Retinal pigment epithelial cell (primary cell): ENCODE results near the gene MRRF.

Source experiments
- DNase-seq: peaks from one replicate; pipeline ENCODE4 v3.0.0-alpha.2; 2010; ENCODE audit warnings: low read depth
- H3K4me3 ChIP-seq: 2 replicates; pipeline ENCODE4 v1.5.1; 2011; ENCODE audit warnings: mild to moderate bottlenecking, low read length, control low read depth, moderate library complexity
- CTCF ChIP-seq: conservative IDR thresholded peaks from 2 replicates; pipeline ENCODE4 v1.5.1; 2011; ENCODE audit warnings: low read depth, low read length, control low read depth, inconsistent platforms

Gene MRRF

GRCh38 chr9:122277285-122277897, 12.7 kb downstream of the MRRF start:
- no peak for TF ChIP-seq CTCF
- no peak for DNase-seq
- H3K4me3 ChIP-seq: no peak overlapping the region

DNA sequence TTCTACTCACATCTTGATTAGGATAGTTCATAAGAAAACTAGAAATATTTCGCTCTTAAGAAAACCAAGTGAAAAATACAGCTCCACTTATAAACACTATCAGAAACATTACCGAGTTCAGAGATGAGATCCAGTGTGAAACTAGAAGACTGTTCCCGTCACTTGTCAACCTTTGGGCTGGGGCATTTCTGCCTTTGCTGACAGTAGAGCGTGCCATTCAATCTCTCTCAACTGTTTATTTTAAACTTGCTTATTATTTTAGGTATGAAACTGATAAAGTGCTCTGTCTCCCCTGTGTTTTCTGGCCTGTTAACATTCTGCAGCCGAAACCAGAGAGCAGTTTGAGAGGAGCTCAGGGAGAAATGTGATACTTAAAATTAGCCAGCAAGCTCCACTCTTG, 16.7 kb downstream of the MRRF start:
- DNase-seq: no peak
- no peak for TF ChIP-seq CTCF
- no peak overlapping the region for H3K4me3 ChIP-seq

GRCh38 chr9:122286764-122287163, 22.1 kb downstream of the MRRF start:
- no peak for TF ChIP-seq CTCF
- DNase-seq: no peak
- H3K4me3 ChIP-seq: no peak overlapping the region

GRCh38 chr9:122287214-122287720, 22.6 kb downstream of the MRRF start:
- no peak overlapping the region for H3K4me3 ChIP-seq
- TF ChIP-seq CTCF: no peak
- DNase-seq: no peak

GRCh38 chr9:122291458-122291857, 26.8 kb downstream of the MRRF start:
- no peak for TF ChIP-seq CTCF
- DNase-seq: no peak

GRCh38 chr9:122294531-122294930, 29.8 kb downstream of the MRRF start:
- TF ChIP-seq CTCF: no peak
- DNase-seq: no peak
- no peak overlapping the region for H3K4me3 ChIP-seq

More at GRCh38 chr9:122291458-122291857, 26.8 kb downstream of the MRRF start:
- H3K4me3 ChIP-seq: no peak overlapping the region

DNA sequence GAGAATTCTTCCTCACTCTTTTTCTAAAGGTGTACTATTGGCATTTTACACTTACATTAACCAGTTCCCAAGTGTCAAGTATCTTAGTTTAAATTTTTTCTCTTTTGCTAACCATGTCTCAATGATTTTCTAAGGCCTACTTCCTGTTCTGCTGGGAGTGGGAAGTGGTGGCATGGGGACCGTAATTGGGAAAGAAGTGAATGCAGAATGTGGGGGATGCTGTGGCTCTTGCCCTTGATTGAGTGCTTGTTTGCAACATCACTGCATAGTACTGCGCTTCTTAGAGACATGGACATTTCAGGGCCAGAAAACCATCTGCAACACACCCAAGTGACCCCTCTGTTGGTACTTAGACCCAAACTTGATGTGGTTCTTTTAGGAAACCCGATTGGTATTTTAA, 32.8 kb downstream of the MRRF start:
- no peak for TF ChIP-seq CTCF
- DNase-seq: no peak
- H3K4me3 ChIP-seq: no peak overlapping the region
